Endothelial cell of umbilical vein (primary cell): ENCODE results near the gene CDH1.

ENCODE experiments used
- POLR2AphosphoS5 ChIP-seq: IDR thresholded peaks from 2 replicates; pipeline ENCODE4 v1.6.1; 2012; ENCODE audit warnings: low read depth, mild to moderate bottlenecking, control low read depth, low read length, moderate library complexity; ENCODE audit not compliant: insufficient read depth
- TF ChIP-seq, protein P1 (sequence below), 2 donors: IDR thresholded peaks; 1 replicate in 1 of 2; 2 replicates in 1 of 2; pipeline ENCODE4 v1.5.1; 2011; ENCODE audit warnings: low read length in 2 of 2, mild to moderate bottlenecking in 2 of 2, moderate library complexity in 2 of 2, control low read depth in 1 of 2, inconsistent platforms in 1 of 2, low read depth in 1 of 2; ENCODE audit not compliant: insufficient read depth in 1 of 2; ENCODE audit errors: extremely low read depth in 1 of 2
- TF ChIP-seq, protein P2 (sequence below): IDR thresholded peaks from 2 replicates; pipeline ENCODE4 v1.6.1; 2011; ENCODE audit not compliant: insufficient read depth, insufficient read length

DNA sequence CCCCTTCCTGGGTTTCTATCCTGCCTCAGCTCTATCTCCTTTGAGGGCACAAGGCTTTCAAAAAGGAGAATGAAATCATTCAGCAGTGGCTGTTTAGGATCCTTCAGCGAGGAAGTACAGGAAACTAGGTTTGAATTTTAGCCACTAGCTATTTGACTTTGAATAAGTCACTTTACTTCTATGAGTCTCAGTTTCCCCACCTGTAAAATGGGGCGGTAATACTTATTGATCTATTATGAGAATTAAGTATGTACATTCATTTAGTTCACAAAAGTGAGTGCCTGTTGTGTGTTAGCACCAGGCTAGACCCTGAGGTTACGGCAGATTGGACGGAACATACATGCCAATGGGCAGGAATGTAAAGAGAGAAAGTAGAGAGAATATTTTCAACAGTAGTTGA, 6.6 kb downstream of the CDH1 start:
- no peak for TF ChIP-seq POLR2AphosphoS5
- TF ChIP-seq, protein P1, sequence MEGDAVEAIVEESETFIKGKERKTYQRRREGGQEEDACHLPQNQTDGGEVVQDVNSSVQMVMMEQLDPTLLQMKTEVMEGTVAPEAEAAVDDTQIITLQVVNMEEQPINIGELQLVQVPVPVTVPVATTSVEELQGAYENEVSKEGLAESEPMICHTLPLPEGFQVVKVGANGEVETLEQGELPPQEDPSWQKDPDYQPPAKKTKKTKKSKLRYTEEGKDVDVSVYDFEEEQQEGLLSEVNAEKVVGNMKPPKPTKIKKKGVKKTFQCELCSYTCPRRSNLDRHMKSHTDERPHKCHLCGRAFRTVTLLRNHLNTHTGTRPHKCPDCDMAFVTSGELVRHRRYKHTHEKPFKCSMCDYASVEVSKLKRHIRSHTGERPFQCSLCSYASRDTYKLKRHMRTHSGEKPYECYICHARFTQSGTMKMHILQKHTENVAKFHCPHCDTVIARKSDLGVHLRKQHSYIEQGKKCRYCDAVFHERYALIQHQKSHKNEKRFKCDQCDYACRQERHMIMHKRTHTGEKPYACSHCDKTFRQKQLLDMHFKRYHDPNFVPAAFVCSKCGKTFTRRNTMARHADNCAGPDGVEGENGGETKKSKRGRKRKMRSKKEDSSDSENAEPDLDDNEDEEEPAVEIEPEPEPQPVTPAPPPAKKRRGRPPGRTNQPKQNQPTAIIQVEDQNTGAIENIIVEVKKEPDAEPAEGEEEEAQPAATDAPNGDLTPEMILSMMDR (IDR thresholded peaks at IDR 0.05; ENCODE audit: extremely low read depth in 1 of 2, insufficient read depth in 1 of 2, low read depth in 1 of 2, low read length in 2 of 2) = no peak
- TF ChIP-seq, protein P2, sequence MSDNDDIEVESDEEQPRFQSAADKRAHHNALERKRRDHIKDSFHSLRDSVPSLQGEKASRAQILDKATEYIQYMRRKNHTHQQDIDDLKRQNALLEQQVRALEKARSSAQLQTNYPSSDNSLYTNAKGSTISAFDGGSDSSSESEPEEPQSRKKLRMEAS = no peak
